ENCODE results near the gene SARS1. TPM values are rescaled to one million over a fixed set of nuclear protein-coding genes. Genes with fewer than 3 reads are reported as not detected.
A peak's percentile ranks its signal among the peaks of the same experiment; 100 is the strongest.
"Not testable (repeated sequence)": the region's sequence is repeated elsewhere in the genome, so short reads cannot be mapped to it uniquely, and the experiment has no call there.

The SARS1 gene
- total and polyA plus RNA-seq, 2 experiments from 2014 or later, result 103 to 109 TPM

DNA sequence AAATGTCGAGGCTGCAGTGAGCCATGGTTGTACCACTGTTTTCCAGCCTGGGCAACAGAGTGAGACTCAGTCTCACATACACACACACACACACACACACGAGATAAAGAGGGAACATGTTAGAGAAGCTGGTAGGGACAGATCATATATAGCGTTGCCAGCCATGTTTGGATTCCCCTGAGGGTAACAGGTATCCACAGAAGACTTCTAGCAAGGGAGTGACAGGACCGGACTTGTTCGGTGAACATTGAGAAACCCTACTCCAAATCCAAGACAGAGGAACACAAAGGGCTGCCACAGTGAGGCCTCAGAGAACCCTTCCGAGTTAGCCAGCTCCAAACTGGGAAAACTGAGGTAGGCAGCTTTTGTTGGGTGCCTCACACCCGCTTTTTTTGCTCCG lies 3.7 kb upstream of the SARS1 start:
- no peaks in the 10 kb centered on the region for H3K27me3 ChIP-seq
- peaks cover 9% of the 10 kb centered on the region for H3K4me1 ChIP-seq (ENCODE audit: low read depth)
- H3K27ac ChIP-seq, result no peak overlapping the region
- no peak for TF ChIP-seq CTCF (IDR thresholded peaks at IDR 0.05; ENCODE audit: low read depth, low read length)
- no peaks in the 10 kb centered on the region for H3K9me3 ChIP-seq (ENCODE audit: low read depth)
- DNase-seq (ENCODE audit: low read depth in 1 of 2, low spot score in 1 of 2), result no peak
- no peak overlapping the region for H3K4me3 ChIP-seq
- no peaks in the 10 kb centered on the region for H3K36me3 ChIP-seq

GRCh38 chr1:109213345-109213823 lies 334 bp upstream of the SARS1 start:
- H3K27ac ChIP-seq, result peak overlapping the region; percentile 34
- DNase-seq (ENCODE audit: low read depth in 1 of 2, low spot score in 1 of 2), result no peak
- TF ChIP-seq CTCF (IDR thresholded peaks at IDR 0.05; ENCODE audit: low read depth, low read length), result no peak

DNA sequence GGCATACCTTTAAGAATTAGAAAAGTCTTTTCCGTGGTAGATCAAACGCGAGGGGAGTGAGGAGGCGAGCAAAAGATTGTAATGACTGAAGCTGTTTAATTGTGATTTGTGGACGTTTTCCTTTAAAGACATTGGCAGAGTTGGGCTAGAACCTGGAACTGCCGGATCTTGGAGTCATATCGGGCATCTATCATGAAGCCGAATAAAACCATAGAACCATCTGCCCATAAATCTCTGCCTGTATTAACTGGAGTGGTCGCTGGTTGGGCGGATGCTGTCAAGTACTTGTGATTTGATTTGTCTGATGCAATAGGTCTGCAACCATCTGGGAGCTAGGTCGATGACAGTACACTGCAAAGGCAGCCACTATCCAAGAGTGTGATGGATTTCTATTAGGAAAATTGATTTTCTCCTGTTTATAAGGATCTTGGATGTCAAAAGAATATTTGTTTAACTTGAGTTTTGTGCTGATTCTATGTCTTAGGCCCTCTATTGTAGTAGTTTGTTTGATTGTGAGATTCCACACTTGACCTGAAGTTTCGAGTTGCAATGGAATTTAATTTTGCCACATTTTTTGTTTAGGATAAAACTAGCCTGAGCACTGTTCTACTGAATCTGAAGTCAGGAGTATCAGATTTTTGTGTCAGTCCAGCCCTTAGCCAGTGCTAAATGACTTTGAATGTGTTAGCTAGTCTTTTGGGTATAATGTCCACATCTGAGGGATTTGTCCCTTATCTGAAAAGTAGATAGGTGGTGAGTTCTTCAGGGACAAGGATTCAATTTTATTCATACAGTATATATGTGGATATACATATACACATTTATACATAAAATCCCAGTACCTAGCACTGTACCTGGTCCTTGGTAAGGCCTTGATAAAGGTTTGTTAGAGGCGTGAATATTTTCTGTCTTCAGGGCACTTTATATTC lies 1.2 kb downstream of the SARS1 start:
- Histone ChIP-seq H3K9me3 (ENCODE audit: low read depth) (no peaks in the 10 kb centered on the region), H3K27ac (peak overlapping the region; percentile 78), H3K27me3 (no peaks in the 10 kb centered on the region), H3K4me3 (peak overlapping the region; percentile 65), H3K4me1 (ENCODE audit: low read depth) (peaks cover 6% of the 10 kb centered on the region), H3K36me3 (no peaks in the 10 kb centered on the region)
- DNase-seq (ENCODE audit: low read depth in 1 of 2, low spot score in 1 of 2), result peak; percentile 27 to 91
- TF ChIP-seq CTCF (IDR thresholded peaks at IDR 0.05; ENCODE audit: low read depth, low read length), result no peak

More at GRCh38 chr1:109213345-109213823, 334 bp upstream of the SARS1 start:
- Histone ChIP-seq H3K27me3 (no peaks in the 10 kb centered on the region), H3K4me3 (peak overlapping the region; percentile 65), H3K4me1 (ENCODE audit: low read depth) (peaks cover 6% of the 10 kb centered on the region), H3K9me3 (ENCODE audit: low read depth) (no peaks in the 10 kb centered on the region), H3K36me3 (no peaks in the 10 kb centered on the region)

DNA sequence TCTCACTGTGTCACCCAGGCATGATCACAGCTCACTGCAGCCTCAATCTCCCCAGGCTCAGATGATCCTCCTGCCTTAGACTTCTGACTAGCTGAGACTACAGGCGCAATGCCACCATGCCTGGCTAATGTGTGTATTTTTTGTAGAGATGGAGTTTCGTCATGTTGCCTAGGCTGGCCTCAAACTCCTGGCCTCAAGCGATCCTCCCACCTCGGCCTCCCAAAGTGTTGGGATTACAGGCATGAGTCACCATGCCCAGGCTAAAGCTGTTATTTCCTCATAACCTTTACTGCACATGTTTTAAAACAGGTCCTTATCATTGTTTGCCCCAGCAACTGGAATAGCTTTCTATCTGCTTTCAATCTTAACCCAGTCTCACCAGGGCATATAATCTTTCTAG lies 2.9 kb downstream of the SARS1 start:
- TF ChIP-seq CTCF (IDR thresholded peaks at IDR 0.05; ENCODE audit: low read depth, low read length), result no peak
- Histone ChIP-seq H3K27me3 (no peaks in the 10 kb centered on the region), H3K4me3 (no peak overlapping the region), H3K27ac (no peak overlapping the region), H3K4me1 (ENCODE audit: low read depth) (peaks cover 6% of the 10 kb centered on the region), H3K36me3 (peaks cover 5% of the 10 kb centered on the region), H3K9me3 (ENCODE audit: low read depth) (no peaks in the 10 kb centered on the region)
- DNase-seq (ENCODE audit: low read depth in 1 of 2, low spot score in 1 of 2), result no peak

GRCh38 chr1:109218516-109218915 lies 4.8 kb downstream of the SARS1 start:
- Histone ChIP-seq H3K36me3 (peaks cover 5% of the 10 kb centered on the region), H3K4me1 (ENCODE audit: low read depth) (peaks cover 6% of the 10 kb centered on the region), H3K27me3 (no peaks in the 10 kb centered on the region), H3K4me3 (no peak overlapping the region), H3K27ac (no peak overlapping the region), H3K9me3 (ENCODE audit: low read depth) (no peaks in the 10 kb centered on the region)
- no peak for TF ChIP-seq CTCF (IDR thresholded peaks at IDR 0.05; ENCODE audit: low read depth, low read length)
- DNase-seq (ENCODE audit: low read depth in 1 of 2, low spot score in 1 of 2), result peak in 1 of 2 donors; percentile 12

DNA sequence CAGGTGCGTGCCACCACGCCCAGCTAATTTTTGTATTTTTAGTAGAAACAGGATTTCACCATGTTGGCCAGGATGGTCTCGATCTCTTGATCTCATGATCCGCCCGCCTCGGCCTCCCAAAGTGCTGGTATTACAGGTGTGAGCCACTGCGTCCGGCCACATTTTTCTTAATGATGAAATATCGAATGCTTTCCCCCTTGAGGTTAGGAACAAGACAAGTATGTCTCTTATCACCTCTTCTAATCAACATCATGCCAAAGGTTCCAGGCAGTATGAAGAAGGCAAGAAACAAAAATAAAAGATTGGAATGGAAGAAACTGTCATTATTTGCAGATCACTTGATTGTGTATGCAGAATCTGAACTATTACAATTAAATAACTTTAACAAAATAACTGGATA lies 7.5 kb downstream of the SARS1 start:
- H3K27ac ChIP-seq, result not testable (repeated sequence)
- peaks cover 10% of the 10 kb centered on the region for H3K36me3 ChIP-seq

More for the DNA sequence above, 7.5 kb downstream of the SARS1 start:
- DNase-seq (ENCODE audit: low read depth in 1 of 2, low spot score in 1 of 2); H3K4me3 ChIP-seq; H3K4me1 ChIP-seq (ENCODE audit: low read depth); H3K27me3 ChIP-seq; H3K9me3 ChIP-seq (ENCODE audit: low read depth): not testable (repeated sequence)

Data from cardiac muscle cell (in vitro differentiated cells and primary cell).